ENCODE measurements around the gene ATAD2B. TPM values are rescaled to one million over a fixed set of nuclear protein-coding genes. Genes with fewer than 3 reads are reported as not detected.

ATAD2B gene
- total and polyA plus RNA-seq, 2 of the 4 experiments (the other 2 are of a cell fraction) = 1.5 to 5.0 TPM

GRCh38 chr2:23707096-23707495 lies 219.8 kb downstream of the ATAD2B start:
- Histone ChIP-seq H3K9me3 (ENCODE audit: control insufficient read depth, insufficient read depth, low read length) (no peaks in the 10 kb centered on the region), H4K8ac (ENCODE audit: low read depth in 2 of 2, low read length in 2 of 2) (peak overlapping the region in 1 of 2 experiments; percentile 53; a peak in 1 of 4 replicates), H3K4me1 (ENCODE audit: control insufficient read depth, insufficient read depth, low read length) (peaks cover 5% of the 10 kb centered on the region), H2AK9ac (replicated peaks; ENCODE audit: low read depth, low read length, poor library complexity) (no peak overlapping the region), H2BK120ac (ENCODE audit: low read depth, low read length) (peak overlapping the region; percentile 80), H3K27me3 (ENCODE audit: control insufficient read depth, insufficient read depth, low read length) (no peaks in the 10 kb centered on the region), H4K20me1 (ENCODE audit: insufficient read depth, low read length) (no peaks in the 10 kb centered on the region; the same call in 1 of the 2 replicates), H2AFZ (replicated peaks; ENCODE audit: low read length, poor library complexity) (no peak overlapping the region), H2BK15ac (ENCODE audit: low read depth, low read length) (peak overlapping the region; percentile 33; the same call in 1 of the 3 replicates), H3K27ac (ENCODE audit: insufficient read depth, low read length) (peak overlapping the region; percentile 50; the same call in 1 of the 2 replicates), H3K23ac (ENCODE audit: low read depth, low read length) (peak overlapping the region; percentile 56; the same call in 1 of the 2 replicates), H4K5ac (ENCODE audit: low read depth, low read length) (no peak overlapping the region), H2BK5ac (ENCODE audit: low read depth, low read length, poor library complexity, severe bottlenecking) (no peak overlapping the region), H3K79me1 (ENCODE audit: low read depth in 1 of 2, low read length in 2 of 2) (peaks cover 3 to 15% of the 10 kb centered on the region in 2 experiments; a peak in 1 of 4 replicates), H3K4me2 (ENCODE audit: low read depth, low read length) (peak overlapping the region; percentile 51), H3K4me3 (ENCODE audit: insufficient read depth, low read depth, low read length) (no peak overlapping the region), H2AK5ac (ENCODE audit: low read depth, low read length) (peak overlapping the region; percentile 67), H2BK20ac (ENCODE audit: low read depth, low read length) (peak overlapping the region; percentile 65), H3K14ac (replicated peaks; ENCODE audit: low read depth, low read length) (peak overlapping the region; percentile 43), H3K9me1 (ENCODE audit: insufficient read depth, low read length) (peaks cover 5% of the 10 kb centered on the region; the same call in 1 of the 2 replicates), H3K18ac (ENCODE audit: low read depth, low read length) (no peak overlapping the region), H4K91ac (ENCODE audit: insufficient read depth, low read depth, low read length) (no peak overlapping the region), H3K9ac (ENCODE audit: low read depth, low read length) (no peak overlapping the region), H3K36me3 (ENCODE audit: control insufficient read depth, insufficient read depth, low read length) (peaks cover 35% of the 10 kb centered on the region), H3K56ac (ENCODE audit: extremely low read depth, insufficient read depth, low read length) (no peak overlapping the region), H3K4ac (ENCODE audit: low read depth, low read length) (peak overlapping the region; percentile 92)
- ChIA-PET POLR2A (ENCODE audit: unreplicated experiment) (interaction anchor here (0.5 kb wide), 1 partner anchor 53 kb away, joined by 3 read pairs; no protein-coding TSS in a partner anchor), CTCF (no interaction called here)
- TSS peak; percentile 75 for BruUV-seq (replicated peaks)
- DNase-seq (peak; percentile 55), ATAC-seq (ENCODE audit: low read depth) (peak; percentile 87)
- TF ChIP-seq USF2 (IDR thresholded peaks at IDR 0.05; ENCODE audit: low read depth, low read length) (no peak), ELK1 (IDR thresholded peaks at IDR 0.05; ENCODE audit: borderline replicate concordance, low read depth, low read length) (no peak), CTCF (conservative IDR thresholded peaks at IDR 0.05; ENCODE audit: low read depth, low read length) (no peak), RAD21 (IDR thresholded peaks at IDR 0.05; ENCODE audit: low read length) (no peak), MAZ (IDR thresholded peaks at IDR 0.05; ENCODE audit: borderline replicate concordance, low read depth, low read length) (no peak), MXI1 (IDR thresholded peaks at IDR 0.05; ENCODE audit: borderline replicate concordance, low read depth, low read length) (no peak), SMC3 (IDR thresholded peaks at IDR 0.05; ENCODE audit: low read depth, low read length) (no peak), MAFK (IDR thresholded peaks at IDR 0.05; ENCODE audit: low read depth, low read length) (no peak), NFE2L2 (IDR thresholded peaks at IDR 0.05; ENCODE audit: low read depth, low read length) (no peak), FOS (IDR thresholded peaks at IDR 0.05; ENCODE audit: low read depth, low read length) (no peak), RCOR1 (IDR thresholded peaks at IDR 0.05; ENCODE audit: insufficient replicate concordance, low read length) (no peak), CEBPB (IDR thresholded peaks at IDR 0.05; ENCODE audit: low read depth, low read length) (no peak), BHLHE40 (IDR thresholded peaks at IDR 0.05; ENCODE audit: low read depth, low read length) (no peak)
- dilution Hi-C loops (cut with HindIII; ENCODE audit: low sequenced_read_pairs, unreplicated experiment) = no loop called here
- intact Hi-C loops (cut with micrococcal nuclease) = no loop called here
- no CpG with 5 or more reads among the region's 9 CpGs for WGBS, 2 experiments (ENCODE audit: extremely low coverage in 2 of 2, insufficient read length in 1 of 2)
- in situ Hi-C loops (cut with MboI; ENCODE audit: low sequenced_read_pairs) = no loop called here
